Activated CD4-positive, alpha-beta T cell treated with anti-CD3 and anti-CD28 coated beads, Interleukin-2, amount 50 U/mL, for 4 hours (primary cell): ENCODE data around the gene B2M.
A peak's percentile ranks its signal among the peaks of the same experiment; 100 is the strongest.
"Not testable (repeated sequence)": the region's sequence is repeated elsewhere in the genome, so short reads cannot be mapped to it uniquely, and the experiment has no call there.

Experiments used
- DNase-seq, 2 experiments: peaks; one replicate each; pipeline ENCODE4 v3.0.0-alpha.2; 2020

B2M gene

GRCh38 chr15:44726568-44727484 lies 15.5 kb downstream of the B2M start:
- peak; percentile 60 to 63 for DNase-seq

- no peak for DNase-seq
Measured at GRCh38 chr15:44727485-44728231, 16.3 kb downstream of the B2M start.

DNA sequence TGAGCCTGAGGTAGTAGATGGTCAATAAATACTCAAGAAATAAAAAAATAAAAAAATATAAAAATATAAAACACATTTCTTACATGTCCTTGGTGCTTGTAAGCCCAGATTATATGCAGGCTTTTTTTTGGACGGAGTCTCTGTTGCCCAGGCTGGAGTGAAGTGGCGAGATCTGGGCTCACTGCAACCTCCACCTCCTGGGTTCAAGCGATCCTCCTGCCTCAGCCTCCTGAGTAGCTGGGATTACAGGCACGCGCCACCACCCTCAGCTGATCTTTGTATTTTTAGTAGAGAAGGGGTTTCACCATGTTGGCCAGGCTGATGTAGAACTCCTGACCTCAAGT lies 16.9 kb downstream of the B2M start:
- DNase-seq, result not testable (repeated sequence)

DNA sequence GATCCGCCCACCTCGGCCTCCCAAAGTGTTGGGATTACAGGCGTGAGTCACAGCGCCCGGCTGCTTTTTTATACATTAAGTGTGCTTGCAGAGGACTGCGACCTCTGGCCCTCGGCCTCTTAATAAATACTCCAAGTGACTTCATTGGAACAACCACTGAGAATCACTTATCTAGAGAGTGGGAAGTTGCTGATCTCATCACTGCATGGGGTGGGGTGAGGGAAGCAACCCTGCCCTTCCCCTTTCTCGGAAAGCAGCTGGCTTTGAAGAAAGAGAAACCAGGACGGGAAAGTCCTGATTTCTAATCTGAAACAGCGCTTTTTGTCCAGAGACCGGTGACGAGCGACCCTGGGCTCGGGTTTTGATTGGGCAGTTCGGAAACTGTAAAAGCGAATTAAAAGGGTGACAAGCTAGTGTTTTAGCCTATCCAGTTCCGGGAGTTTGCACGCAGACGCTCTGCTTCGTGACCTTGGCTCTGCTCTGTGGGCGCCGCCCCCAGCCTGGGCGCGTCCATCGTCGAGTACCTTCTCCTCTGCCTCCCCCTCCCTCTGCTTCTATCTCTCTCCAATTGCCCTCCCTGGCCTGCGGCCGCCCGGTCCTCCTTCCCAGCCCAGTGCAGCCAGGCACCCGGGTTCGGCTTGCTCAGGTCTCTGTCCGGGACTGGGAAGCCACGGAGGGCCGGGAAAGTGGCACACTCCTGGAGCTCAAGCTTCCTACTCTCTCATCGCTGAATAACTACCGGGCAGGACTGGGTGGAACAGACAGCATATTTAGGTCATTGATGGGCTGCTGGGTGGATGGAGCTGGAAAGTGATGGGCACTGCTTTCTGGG lies 17.5 kb downstream of the B2M start:
- peak; percentile 96 to 97 for DNase-seq

DNA sequence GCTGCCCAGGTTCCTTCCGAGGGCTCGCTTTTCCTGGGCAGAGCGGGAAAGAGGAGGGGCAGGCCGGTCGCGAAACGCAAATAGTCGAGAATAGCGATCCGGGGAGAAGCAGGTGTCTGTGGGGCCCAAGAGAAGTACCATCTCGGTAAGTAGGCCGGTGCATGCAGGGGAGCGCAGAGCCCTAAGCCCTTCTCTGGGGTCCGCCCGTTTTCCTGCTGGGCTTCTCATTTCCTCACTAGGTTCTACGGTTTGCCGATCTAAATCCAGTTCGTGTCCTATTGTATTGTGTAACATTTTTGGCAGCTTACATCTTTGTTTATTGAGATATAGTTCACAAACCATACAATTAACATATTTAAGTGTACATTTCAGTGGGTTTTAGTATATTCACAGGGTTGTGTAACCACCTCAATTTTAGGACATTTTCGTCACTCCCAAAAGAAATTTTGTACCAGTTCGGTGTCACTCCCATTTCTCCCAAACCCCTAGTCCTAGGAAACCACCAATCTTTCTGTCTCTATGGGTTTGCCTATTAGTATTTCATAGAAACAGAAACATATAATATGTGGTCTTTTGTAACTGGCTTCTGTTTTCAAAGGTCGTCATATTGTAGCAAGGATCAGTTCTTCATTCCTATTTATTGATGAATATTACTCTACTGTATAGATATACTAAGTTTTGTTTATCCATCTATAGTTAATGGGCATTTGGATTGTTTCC lies 18.3 kb downstream of the B2M start:
- peak in 1 of 2 experiments; percentile 33 for DNase-seq

GRCh38 chr15:44734839-44735481 lies 23.6 kb downstream of the B2M start:
- no peak for DNase-seq

- peak in 1 of 2 experiments; percentile 39 for DNase-seq
Measured at GRCh38 chr15:44735482-44736180, 24.3 kb downstream of the B2M start.

DNA sequence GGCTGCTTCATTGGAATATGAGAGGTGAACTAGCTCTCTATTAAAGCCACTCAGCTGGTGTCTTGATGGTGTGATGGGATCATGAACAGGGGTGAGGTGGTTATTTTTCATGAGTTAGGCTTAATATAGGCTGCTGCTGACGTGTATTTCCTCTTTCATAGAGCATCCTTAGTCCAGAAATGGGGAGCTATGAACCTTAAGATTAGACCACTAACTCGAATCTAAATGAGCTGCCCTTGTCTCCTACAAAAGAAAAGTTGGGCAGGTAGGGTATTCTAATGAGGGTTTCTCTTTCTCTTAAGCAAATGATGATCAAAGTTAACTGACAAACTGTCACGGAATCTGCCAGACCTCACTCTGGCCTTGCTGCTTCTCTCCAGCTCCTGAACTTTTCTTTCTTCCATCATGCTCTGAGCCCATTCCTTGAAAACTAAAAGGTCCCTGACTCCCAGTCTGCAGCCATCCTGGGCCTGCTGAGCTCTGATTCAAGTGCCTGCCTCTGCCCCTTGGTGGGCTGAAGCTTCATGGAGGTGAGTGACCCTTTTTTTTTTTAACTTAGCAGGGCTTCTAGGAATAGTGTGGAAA lies 25.0 kb downstream of the B2M start, which contains the start of gene TRIM69:
TSS of gene TRIM69 (plus strand) at position 348 of the 585 bp plus-strand sequence. CDS start at position 525, 177 bp downstream.
- DNase-seq, result no peak

- no peak for DNase-seq
Measured at GRCh38 chr15:44738340-44738984, 27.1 kb downstream of the B2M start.

DNA sequence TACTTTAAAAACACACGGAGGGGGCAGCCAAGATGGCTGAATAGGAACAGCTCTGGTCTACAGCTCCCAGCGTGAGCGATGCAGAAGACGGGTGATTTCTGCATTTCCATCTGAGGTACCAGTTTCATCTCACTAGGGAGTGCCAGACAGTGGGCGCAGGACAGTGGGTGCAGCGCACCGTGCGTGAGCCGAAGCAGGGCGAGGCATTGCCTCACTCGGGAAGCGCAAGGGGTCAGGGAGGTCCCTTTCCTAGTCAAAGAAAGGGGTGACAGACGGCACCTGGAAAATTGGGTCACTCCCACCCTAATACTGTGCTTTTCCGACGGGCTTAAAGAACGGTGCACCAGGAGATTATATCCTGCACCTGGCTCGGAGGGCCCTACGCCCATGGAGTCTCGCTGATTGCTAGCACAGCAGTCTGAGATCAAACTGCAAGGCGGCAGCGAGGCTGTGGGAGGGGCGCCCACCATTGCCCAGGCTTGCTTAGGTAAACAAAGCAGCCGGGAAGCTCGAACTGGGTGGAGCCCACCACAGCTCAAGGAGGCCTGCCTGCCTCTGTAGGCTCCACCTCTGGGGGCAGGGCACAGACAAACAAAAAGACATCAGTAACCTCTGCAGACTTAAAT lies 28.0 kb downstream of the B2M start:
- DNase-seq, result not testable (repeated sequence)

DNA sequence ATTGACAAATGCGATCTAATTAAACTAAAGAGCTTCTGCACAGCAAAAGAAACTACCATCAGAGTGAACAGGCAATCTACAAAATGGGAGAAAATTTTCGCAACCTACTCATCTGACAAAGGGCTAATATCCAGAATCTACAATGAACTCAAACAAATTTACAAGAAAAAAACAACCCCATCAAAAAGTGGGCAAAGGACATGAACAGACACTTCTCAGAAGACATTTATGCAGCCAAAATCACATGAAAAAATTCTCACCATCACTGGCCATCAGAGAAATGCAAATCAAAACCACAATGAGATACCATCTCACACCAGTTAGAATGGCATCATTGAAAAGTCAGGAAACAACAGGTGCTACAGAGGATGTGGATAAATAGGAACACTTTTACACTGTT lies 32.1 kb downstream of the B2M start:
- DNase-seq, result not testable (repeated sequence)

DNA sequence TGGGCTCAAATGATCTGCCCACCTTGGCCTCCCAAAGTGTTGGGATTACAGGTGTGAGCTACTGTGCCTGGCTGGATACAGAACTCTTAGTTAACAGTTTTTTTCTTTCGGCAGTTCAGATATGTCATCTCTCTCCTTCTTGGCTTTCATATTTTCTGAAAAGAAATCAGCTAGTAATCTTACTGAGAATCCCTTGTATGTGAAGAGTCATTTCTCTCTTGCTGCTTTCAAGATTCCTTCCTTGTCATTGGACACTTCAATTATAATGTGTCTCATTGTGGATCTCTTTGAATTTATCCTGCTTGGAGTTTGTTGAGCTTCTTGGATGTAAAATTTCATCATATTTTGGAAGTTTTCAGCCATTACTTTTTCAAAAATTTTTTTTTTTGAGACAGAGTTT lies 42.0 kb downstream of the B2M start:
- DNase-seq, result no peak

GRCh38 chr15:44763187-44763586 lies 51.9 kb downstream of the B2M start:
- no peak for DNase-seq

DNA sequence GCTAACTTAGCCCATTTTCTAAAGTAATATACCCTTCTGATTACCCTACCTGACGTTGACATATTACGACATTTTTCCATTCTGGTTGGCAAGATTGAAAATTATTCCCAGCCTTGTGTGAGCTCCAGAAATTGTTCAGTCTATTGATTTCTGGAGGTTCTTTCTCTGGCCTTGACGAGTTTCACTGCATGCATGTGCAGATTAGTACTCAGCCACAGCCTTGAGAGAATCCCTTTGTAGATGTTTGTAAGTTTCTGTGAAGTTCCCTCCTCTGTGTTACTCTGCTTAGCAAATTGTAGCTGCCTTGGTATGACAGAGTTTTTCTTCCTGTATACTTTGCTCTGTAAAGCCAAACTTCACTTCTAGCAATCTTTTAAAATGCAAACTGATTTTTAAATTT lies 52.5 kb downstream of the B2M start:
- DNase-seq, result no peak

DNA sequence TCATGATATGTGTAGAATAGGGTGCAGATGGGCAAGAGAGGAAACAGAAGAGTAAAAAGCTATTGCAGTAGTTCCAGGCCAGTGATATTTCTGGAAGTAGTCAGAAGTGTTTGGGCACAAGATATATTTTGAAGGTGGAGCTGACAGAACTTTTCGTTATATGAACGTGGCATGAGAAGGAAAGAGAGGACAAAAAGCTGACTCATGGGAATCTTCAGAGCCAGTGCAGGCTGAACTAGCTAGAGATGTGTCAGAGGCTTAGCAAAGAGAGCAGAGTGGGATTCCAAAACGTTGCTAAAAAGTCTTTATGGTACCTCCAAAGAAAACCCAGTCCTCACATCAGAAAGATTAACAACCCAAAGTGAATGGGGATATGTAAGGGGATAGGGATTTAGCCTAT lies 53.7 kb downstream of the B2M start:
- no peak for DNase-seq
